HG02870 (cell line): ENCODE results near the gene RLN2.
"Not testable (repeated sequence)": the region's sequence is repeated elsewhere in the genome, so short reads cannot be mapped to it uniquely, and the experiment has no call there.

Experiments
- ATAC-seq: cut with Tn5 transposase; IDR thresholded peaks from one replicate; pipeline ENCODE4 v1.9.1; 2021; ENCODE audit warnings: mild to moderate bottlenecking, moderate library complexity; ENCODE audit not compliant: unreplicated experiment

The RLN2 gene

DNA sequence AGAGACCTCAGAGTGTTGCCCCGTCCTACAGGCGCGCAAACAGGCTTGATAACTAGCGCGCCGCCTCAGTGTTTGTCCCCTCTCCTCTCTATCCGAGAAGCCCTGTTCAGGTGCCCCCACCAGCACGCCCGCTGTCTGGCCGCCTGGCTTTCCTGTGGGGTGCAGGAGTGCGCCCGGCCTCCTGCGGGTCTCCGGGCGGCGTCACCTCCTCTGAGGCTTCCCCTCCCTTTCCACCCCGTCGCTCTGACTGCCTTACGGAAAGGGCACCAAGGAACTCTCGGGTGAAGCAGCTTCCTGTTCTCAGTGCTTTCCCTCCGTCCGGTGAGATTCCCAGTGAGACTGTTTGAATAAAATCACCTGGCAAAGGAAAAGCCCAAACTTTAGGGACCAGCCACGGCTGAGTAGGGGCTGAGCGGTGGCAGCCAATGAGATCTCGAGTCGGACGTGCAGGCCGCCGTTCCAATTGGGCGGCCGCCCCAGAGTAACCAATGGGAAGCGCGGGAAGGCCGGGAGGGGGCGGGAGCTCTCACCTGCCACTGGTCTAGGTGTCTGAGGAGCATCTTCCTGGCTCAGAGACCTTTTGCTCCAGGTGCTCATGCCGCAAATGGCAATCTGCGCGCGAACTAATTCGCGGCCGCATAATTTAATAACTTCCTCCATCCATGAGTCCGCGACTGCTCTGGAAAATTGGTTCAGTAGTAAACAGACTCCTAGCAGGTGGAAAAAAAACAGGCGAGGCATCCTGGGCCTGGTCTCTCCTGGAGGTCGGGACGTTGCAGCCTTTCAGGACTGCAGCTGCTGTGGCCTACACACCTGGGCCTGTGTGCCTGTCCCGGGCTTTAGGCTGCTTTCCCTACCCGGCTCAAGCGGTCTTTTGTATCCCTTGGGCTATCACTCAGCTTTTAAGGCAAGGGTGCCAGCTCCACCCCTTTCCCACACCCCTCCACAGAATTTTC lies at the start of gene RLN2:
TSS of gene RLN2 (minus strand) at position 877 of the 956 bp plus-strand sequence. CDS start at position 741, 136 bp downstream.
- ATAC-seq = peak; percentile 98

- ATAC-seq = no peak
Observed at GRCh38 chr9:5354184-5354583, 49.7 kb upstream of the RLN2 start.

GRCh38 chr9:5352637-5353248 lies 48.2 kb upstream of the RLN2 start:
- no peak for ATAC-seq

DNA sequence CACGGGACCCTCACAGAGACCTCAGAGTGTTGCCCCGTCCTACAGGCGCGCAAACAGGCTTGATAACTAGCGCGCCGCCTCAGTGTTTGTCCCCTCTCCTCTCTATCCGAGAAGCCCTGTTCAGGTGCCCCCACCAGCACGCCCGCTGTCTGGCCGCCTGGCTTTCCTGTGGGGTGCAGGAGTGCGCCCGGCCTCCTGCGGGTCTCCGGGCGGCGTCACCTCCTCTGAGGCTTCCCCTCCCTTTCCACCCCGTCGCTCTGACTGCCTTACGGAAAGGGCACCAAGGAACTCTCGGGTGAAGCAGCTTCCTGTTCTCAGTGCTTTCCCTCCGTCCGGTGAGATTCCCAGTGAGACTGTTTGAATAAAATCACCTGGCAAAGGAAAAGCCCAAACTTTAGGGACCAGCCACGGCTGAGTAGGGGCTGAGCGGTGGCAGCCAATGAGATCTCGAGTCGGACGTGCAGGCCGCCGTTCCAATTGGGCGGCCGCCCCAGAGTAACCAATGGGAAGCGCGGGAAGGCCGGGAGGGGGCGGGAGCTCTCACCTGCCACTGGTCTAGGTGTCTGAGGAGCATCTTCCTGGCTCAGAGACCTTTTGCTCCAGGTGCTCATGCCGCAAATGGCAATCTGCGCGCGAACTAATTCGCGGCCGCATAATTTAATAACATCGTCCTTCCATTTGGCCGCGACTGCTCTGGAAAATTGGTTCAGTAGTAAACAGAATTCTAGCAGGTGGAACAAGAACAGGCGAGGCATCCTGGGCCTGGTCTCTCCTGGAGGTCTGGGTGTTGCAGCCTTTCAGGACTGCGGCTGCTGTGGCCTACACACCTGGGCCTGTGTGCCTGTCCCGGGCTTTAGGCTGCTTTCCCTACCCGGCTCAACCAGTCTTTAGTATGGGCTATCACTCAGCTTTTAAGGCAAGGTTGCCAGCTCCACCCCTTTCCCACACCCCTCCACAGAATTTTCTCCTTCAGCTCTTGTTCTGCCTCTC lies 34.8 kb upstream of the RLN2 start, which contains the start of gene RLN1:
TSS of gene RLN1 (minus strand) at position 885 of the 990 bp plus-strand sequence. CDS start at position 755, 130 bp downstream.
- ATAC-seq = peak; percentile 99

DNA sequence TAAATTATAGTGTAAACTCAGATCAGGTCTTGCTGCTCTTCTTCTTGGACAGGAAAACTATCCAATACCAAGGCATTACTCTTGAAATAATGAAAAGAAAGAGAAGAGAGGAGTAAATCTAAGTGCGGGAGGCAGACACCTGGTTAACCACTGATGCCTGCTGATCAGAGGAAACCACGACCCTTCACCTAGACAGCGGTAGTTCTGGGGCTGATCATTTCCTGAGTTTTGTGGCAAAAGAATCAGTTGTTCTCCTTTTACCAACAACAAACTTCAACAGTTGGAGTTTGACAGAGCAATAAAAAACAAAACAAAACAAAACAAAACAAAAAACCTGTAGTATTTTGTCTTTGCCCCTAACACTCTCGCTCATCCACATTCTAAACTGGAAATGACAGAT lies 32.2 kb upstream of the RLN2 start:
- no peak for ATAC-seq

- ATAC-seq = not testable (repeated sequence)
Observed at GRCh38 chr9:5331276-5331675, 26.8 kb upstream of the RLN2 start.

DNA sequence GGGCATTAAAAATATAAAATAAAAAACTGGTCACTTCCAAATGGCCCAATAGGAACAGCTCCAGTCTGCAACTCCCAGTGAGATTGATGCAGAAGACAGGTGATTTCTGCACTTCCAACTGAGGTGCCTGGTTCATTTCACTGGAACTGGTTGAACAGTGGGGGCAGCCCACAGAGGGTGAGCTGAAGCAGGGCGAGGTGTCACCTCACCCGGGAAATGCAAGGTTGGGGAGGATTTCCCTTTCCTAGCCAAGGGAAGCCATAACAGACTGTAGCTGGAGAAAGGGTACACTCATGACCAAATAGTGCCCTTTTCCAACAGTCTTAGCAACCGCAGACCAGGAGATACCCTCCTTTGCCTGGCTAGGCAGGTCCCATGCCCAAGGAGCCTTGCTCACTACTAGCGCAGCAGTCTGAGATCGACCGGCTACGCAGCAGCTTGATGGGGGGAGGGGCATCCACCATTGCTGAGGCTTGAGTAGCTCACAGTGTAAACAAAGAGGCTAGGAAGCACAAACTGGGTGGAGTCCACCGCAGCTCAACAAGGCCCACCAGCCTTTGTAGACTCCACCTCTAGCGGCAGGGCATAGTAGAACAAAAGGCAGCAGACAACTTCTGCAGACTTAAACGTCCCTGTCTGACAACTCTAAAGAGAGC lies 22.5 kb upstream of the RLN2 start:
- ATAC-seq = no peak

DNA sequence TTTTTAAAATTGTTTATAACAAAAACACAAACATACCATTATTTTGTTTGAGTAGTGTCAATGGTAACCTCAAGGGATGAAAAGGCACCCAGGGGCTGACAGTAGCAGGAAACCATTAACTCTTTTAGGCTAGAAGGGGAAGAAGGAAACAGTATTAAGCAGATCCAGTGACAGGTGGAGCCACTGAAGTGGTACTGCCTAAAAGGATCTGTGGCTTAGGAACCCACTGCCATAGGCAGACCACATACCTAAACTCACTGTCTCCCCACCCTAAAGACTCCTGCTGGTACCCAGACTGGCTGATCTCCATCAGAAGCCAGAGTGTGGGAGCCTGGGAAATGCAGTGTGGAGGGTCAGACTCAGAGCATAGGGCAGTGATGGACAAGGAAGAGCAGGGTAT lies 21.7 kb upstream of the RLN2 start:
- ATAC-seq = no peak

GRCh38 chr9:5321601-5322000 lies 17.1 kb upstream of the RLN2 start:
- ATAC-seq = not testable (repeated sequence)

DNA sequence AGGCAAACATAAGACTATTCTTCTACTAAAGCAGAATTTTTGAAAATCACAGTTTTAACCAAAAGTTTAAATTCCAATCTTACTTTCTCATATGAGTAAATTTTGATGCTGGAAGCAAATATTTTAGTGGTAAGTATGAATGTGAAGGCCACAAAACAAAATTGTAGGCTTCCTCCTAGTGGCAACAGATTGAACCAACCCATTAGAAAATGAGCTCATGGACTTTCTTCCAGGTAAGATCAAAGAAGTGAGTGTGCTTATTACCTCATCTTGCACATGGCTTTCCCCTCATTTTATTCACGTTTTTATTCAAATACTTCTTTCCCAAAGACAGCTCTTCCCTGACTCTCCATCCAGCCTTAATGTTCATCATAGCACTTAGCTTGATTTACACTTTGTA lies 16.5 kb upstream of the RLN2 start:
- ATAC-seq = no peak

GRCh38 chr9:5316406-5316805 lies 11.9 kb upstream of the RLN2 start:
- not testable (repeated sequence) for ATAC-seq

- no peak for ATAC-seq
Observed at GRCh38 chr9:5315187-5315923, 10.8 kb upstream of the RLN2 start.

DNA sequence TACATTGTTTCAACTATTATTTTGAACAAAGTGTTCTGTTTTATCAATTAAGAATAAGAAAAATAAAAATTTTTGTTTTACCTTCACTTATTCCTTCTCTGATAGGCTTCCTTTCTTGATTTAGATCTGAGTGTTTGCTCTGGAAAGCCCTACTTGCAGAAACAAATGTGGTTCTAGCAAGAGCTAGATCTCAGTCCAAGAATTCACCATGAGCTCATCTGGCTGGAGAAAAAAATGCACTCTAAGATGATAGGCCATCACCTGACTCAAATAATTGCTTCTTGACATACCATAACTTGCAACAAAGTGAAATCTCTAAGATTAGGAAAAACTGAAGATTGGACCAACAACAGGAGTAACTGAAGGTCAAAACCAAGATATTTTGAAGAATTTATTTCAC lies 6.3 kb upstream of the RLN2 start:
- ATAC-seq = no peak

GRCh38 chr9:5305741-5306140 lies 1.2 kb upstream of the RLN2 start:
- ATAC-seq = no peak

GRCh38 chr9:5301544-5301943 lies 3.0 kb downstream of the RLN2 start:
- no peak for ATAC-seq

- no peak for ATAC-seq
Observed at GRCh38 chr9:5292141-5292540, 12.4 kb downstream of the RLN2 start.

DNA sequence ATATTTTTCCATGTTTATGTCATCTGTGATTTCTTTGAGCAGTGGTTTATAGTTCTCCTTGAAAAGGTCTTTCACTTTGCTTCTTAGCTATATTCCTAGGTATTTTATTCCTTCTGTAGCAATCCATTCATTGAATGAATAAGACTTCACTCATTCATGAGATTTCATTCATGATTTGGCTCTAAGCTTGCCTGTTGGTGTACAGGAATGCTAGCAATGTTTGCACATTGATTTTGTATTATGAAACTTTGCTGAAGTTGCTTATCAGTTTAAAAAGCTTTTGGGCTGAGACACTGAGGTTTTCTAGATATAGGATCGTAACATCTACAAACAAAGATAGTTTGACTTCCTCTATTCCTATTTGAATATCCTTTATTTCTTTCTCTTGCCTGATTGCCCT lies 15.9 kb downstream of the RLN2 start:
- no peak for ATAC-seq

- ATAC-seq = no peak
Observed at GRCh38 chr9:5286262-5286661, 18.3 kb downstream of the RLN2 start.

- ATAC-seq = peak; percentile 85
Observed at GRCh38 chr9:5278486-5278885, 26.0 kb downstream of the RLN2 start.

DNA sequence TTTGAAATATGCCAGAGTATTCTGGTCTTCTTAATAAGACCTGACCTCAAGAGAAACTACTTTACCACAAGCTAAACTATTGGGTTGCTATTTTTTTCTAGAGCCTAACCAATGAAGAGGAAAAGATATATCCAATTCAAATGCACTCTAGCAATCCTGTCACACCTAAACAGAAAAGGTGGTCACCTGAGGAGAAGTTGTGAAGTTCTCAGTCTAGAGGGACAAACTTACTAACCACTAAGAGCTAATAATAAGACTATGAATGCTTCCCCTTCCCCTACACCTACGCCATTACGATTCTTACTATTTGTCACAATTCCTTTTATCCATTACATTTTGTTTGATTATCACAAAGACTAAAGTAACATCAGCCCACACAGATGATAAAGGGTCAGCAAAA lies 29.7 kb downstream of the RLN2 start:
- ATAC-seq = no peak
